ENCODE measurements around the gene DHH. TPM values are rescaled to one million over a fixed set of nuclear protein-coding genes. Genes with fewer than 3 reads are reported as not detected.

The DHH gene
- total RNA-seq, 1 experiment from 2014 or later, result not detected

GRCh38 chr12:49052451-49053208 lies 42.0 kb downstream of the DHH start:
- Mint-ChIP-seq H3K36me3 (ENCODE audit: insufficient read depth, unreplicated experiment) (peaks cover 30% of the 10 kb centered on the region), H3K27ac (ENCODE audit: unreplicated experiment) (no peak overlapping the region), H3K4me3 (ENCODE audit: low read depth, unreplicated experiment) (no peak overlapping the region), H3K4me1 (ENCODE audit: low read depth, unreplicated experiment) (peaks cover 23% of the 10 kb centered on the region), H3K27me3 (ENCODE audit: unreplicated experiment) (no peaks in the 10 kb centered on the region), H3K9me3 (ENCODE audit: low read depth, unreplicated experiment) (no peaks in the 10 kb centered on the region)
- CTCF ChIA-PET, result no interaction called here
- TSS peak; percentile 3 for BruUV-seq (replicated peaks)
- no peak for TF ChIP-seq CTCF (IDR thresholded peaks at IDR 0.05; ENCODE audit: unreplicated experiment)
- intact Hi-C loops (cut with micrococcal nuclease; ENCODE audit: unreplicated experiment), result no loop called here
- no peak for DNase-seq

GRCh38 chr12:49051777-49052438 lies 42.7 kb downstream of the DHH start:
- Mint-ChIP-seq H3K4me3 (ENCODE audit: low read depth, unreplicated experiment) (no peak overlapping the region), H3K27me3 (ENCODE audit: unreplicated experiment) (no peaks in the 10 kb centered on the region), H3K27ac (ENCODE audit: unreplicated experiment) (no peak overlapping the region), H3K4me1 (ENCODE audit: low read depth, unreplicated experiment) (peaks cover 16% of the 10 kb centered on the region), H3K36me3 (ENCODE audit: insufficient read depth, unreplicated experiment) (peaks cover 31% of the 10 kb centered on the region), H3K9me3 (ENCODE audit: low read depth, unreplicated experiment) (no peaks in the 10 kb centered on the region)
- TF ChIP-seq CTCF (IDR thresholded peaks at IDR 0.05; ENCODE audit: unreplicated experiment), result no peak
- intact Hi-C loops (cut with micrococcal nuclease; ENCODE audit: unreplicated experiment), result no loop called here
- BruUV-seq (replicated peaks), result no TSS peak
- CTCF ChIA-PET, result no interaction called here
- no peak for DNase-seq

GRCh38 chr12:49051373-49051764 lies 43.2 kb downstream of the DHH start:
- H3K4me3 Mint-ChIP-seq (ENCODE audit: low read depth, unreplicated experiment), result no peak overlapping the region
- H3K36me3 Mint-ChIP-seq (ENCODE audit: insufficient read depth, unreplicated experiment), result peaks cover 31% of the 10 kb centered on the region
- intact Hi-C loops (cut with micrococcal nuclease; ENCODE audit: unreplicated experiment), result no loop called here
- H3K27ac Mint-ChIP-seq (ENCODE audit: unreplicated experiment), result no peak overlapping the region
- TF ChIP-seq CTCF (IDR thresholded peaks at IDR 0.05; ENCODE audit: unreplicated experiment), result no peak
- BruUV-seq (replicated peaks), result no TSS peak
- no peak for DNase-seq
- CTCF ChIA-PET, result no interaction called here
- H3K27me3 Mint-ChIP-seq (ENCODE audit: unreplicated experiment), result no peaks in the 10 kb centered on the region
- H3K4me1 Mint-ChIP-seq (ENCODE audit: low read depth, unreplicated experiment), result peaks cover 11% of the 10 kb centered on the region
- H3K9me3 Mint-ChIP-seq (ENCODE audit: low read depth, unreplicated experiment), result no peaks in the 10 kb centered on the region

- no peak overlapping the region for H3K4me3 Mint-ChIP-seq (ENCODE audit: low read depth, unreplicated experiment)
- H3K4me1 Mint-ChIP-seq (ENCODE audit: low read depth, unreplicated experiment), result peaks cover 5% of the 10 kb centered on the region
- peaks cover 36% of the 10 kb centered on the region for H3K36me3 Mint-ChIP-seq (ENCODE audit: insufficient read depth, unreplicated experiment)
- BruUV-seq (replicated peaks), result TSS peak; percentile 7
- H3K27ac Mint-ChIP-seq (ENCODE audit: unreplicated experiment), result peak overlapping the region; percentile 47
- no peak for DNase-seq
- no peaks in the 10 kb centered on the region for H3K9me3 Mint-ChIP-seq (ENCODE audit: low read depth, unreplicated experiment)
- no peak for TF ChIP-seq CTCF (IDR thresholded peaks at IDR 0.05; ENCODE audit: unreplicated experiment)
- intact Hi-C loops (cut with micrococcal nuclease; ENCODE audit: unreplicated experiment), result no loop called here
- CTCF ChIA-PET, result no interaction called here
- H3K27me3 Mint-ChIP-seq (ENCODE audit: unreplicated experiment), result no peaks in the 10 kb centered on the region
Measured at GRCh38 chr12:49050507-49051372, 43.9 kb downstream of the DHH start.

Data from Calu3 (cell line).